ENCODE measurements around the gene FKBP8.

DNA sequence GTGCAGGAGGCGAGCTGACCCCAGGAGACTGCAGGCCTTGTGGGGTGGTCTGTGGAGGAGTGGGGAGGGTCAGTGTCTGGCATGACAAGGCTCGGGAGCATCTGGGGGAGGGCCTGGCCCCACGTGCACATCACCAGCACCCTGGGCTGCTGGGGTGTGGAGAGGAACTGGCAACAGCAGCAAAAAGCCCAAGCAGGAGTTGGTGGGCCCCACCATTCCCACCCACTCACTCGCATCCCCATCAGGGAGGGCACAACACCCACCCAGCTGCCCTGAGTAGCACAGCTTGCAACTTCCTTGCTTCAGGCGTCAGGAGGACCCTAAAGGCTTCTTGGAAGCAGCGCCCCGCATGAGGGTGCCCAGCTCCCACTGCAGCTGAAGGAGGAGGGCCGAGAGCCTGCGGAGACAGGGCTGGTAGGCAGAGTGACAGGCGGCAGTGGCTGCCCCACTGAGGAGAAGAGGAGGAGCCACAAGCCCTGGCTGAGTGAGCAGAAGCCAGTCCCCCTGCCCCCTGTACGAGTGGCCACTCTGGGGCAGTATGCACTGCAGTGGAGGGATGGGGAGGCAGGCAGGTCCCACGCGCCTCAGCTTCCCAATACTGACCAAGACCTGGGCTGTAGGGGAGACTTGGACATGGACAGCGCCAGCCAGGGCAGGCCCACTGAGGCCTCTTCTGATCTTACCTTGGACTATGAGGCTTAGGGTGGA is 48.0 kb downstream of the FKBP8 start:
- TF ChIP-seq, protein P1, sequence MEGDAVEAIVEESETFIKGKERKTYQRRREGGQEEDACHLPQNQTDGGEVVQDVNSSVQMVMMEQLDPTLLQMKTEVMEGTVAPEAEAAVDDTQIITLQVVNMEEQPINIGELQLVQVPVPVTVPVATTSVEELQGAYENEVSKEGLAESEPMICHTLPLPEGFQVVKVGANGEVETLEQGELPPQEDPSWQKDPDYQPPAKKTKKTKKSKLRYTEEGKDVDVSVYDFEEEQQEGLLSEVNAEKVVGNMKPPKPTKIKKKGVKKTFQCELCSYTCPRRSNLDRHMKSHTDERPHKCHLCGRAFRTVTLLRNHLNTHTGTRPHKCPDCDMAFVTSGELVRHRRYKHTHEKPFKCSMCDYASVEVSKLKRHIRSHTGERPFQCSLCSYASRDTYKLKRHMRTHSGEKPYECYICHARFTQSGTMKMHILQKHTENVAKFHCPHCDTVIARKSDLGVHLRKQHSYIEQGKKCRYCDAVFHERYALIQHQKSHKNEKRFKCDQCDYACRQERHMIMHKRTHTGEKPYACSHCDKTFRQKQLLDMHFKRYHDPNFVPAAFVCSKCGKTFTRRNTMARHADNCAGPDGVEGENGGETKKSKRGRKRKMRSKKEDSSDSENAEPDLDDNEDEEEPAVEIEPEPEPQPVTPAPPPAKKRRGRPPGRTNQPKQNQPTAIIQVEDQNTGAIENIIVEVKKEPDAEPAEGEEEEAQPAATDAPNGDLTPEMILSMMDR (IDR thresholded peaks at IDR 0.05), result no peak
- TF ChIP-seq POLR2A (IDR thresholded peaks at IDR 0.05), result no peak
